Mucosa of descending colon (tissue), 3 donors: ENCODE measurements around the gene RCSD1. TPM values are rescaled to one million over a fixed set of nuclear protein-coding genes. Genes with fewer than 3 reads are reported as not detected.
A peak's percentile ranks its signal among the peaks of the same experiment; 100 is the strongest.

ENCODE experiments used
- ATAC-seq: fragments of 200-7000 bp; cut with Tn5 transposase; one replicate; pipeline ENCODE4 v1.9.1; 2020; ENCODE audit warnings: mild to moderate bottlenecking, moderate library complexity
- DNase-seq, 3 donors: peaks; one replicate each; pipeline ENCODE4 v3.0.0-alpha.2; 2020
- H3K36me3 ChIP-seq: fragments of 200-600 bp; one replicate; pipeline ENCODE4 v1.8.0; 2021; ENCODE audit warnings: low read depth, mild to moderate bottlenecking
- H3K4me1 ChIP-seq: fragments of 200-600 bp; one replicate; pipeline ENCODE4 v1.8.0; 2021; ENCODE audit warnings: low read depth, mild to moderate bottlenecking
- H3K4me3 ChIP-seq: fragments of 200-600 bp; one replicate; pipeline ENCODE4 v1.8.0; 2021; ENCODE audit warnings: mild to moderate bottlenecking
- H3K9me3 ChIP-seq: fragments of 200-600 bp; one replicate; pipeline ENCODE4 v1.8.0; 2021; ENCODE audit warnings: mild to moderate bottlenecking
- CTCF ChIP-seq: fragments of 200-600 bp; IDR thresholded peaks from one replicate; pipeline ENCODE4 v1.8.0; 2022; ENCODE audit warnings: antibody characterized with exemption, mild to moderate bottlenecking
- intact Hi-C, 2 donors: fragments of 100-400 bp; cut with DNase I in 1 of 2; cut with micrococcal nuclease in 1 of 2; formaldehyde crosslinking; loops; one replicate each; pipeline versions ENCODE4 v1.11.0 to v1.11.1; 2022; cut with DNase I, micrococcal nuclease
- total RNA-seq, 3 donors: library from RNA; stranded (reverse); fragmentation: NEBNext Ultra II Directional in 2 of 3; extraction: Animal tissue kit (Norgen Biotek cat#: 25700) in 2 of 3; gene quantifications; one replicate each; pipeline versions ENCODE4 v1.2.1 to v1.2.4, GENCODE V29; 2021 to 2023
- donor health status: DM: no; HTN: no; CAD: no; lungs with moderate emphysema.
- donor health status: DM: no; HTN: no; CAD: no.
- donor health status: DM: no; HTN: yes; CAD: no.

Gene RCSD1
- total RNA-seq, 3 donors from 2014 or later: 3.9 to 10.8 (median 8.4) TPM

GRCh38 chr1:167620002-167620401 lies 10.0 kb upstream of the RCSD1 start:
- H3K4me1 ChIP-seq: peaks cover 11% of the 10 kb centered on the region
- H3K4me3 ChIP-seq: no peak overlapping the region
- H3K9me3 ChIP-seq: peaks cover 3% of the 10 kb centered on the region
- ATAC-seq (no peak), DNase-seq (no peak)
- H3K36me3 ChIP-seq: peaks cover 3% of the 10 kb centered on the region
- no peak for TF ChIP-seq CTCF
- intact Hi-C loops: no loop called here

GRCh38 chr1:167621780-167622313 lies 8.2 kb upstream of the RCSD1 start:
- ATAC-seq (no peak), DNase-seq (no peak)
- H3K4me3 ChIP-seq: no peak overlapping the region
- TF ChIP-seq CTCF: no peak
- peaks cover 3% of the 10 kb centered on the region for H3K36me3 ChIP-seq
- intact Hi-C loops: no loop called here
- H3K4me1 ChIP-seq: peaks cover 11% of the 10 kb centered on the region
- H3K9me3 ChIP-seq: no peaks in the 10 kb centered on the region

GRCh38 chr1:167623951-167624350 lies 6.1 kb upstream of the RCSD1 start:
- TF ChIP-seq CTCF: no peak
- intact Hi-C loops: no loop called here
- H3K9me3 ChIP-seq: no peaks in the 10 kb centered on the region
- ATAC-seq (no peak), DNase-seq (no peak)
- peaks cover 10% of the 10 kb centered on the region for H3K4me1 ChIP-seq
- H3K36me3 ChIP-seq: no peaks in the 10 kb centered on the region
- no peak overlapping the region for H3K4me3 ChIP-seq

- no peaks in the 10 kb centered on the region for H3K36me3 ChIP-seq
- ATAC-seq: no peak
- no peak overlapping the region for H3K4me3 ChIP-seq
- TF ChIP-seq CTCF: no peak
- no peaks in the 10 kb centered on the region for H3K9me3 ChIP-seq
- intact Hi-C loops: no loop called here
- H3K4me1 ChIP-seq: peaks cover 6% of the 10 kb centered on the region
- no peak for DNase-seq
Observed at GRCh38 chr1:167625040-167625823, 4.8 kb upstream of the RCSD1 start.

- ATAC-seq: peak; percentile 33
- no peak for DNase-seq
- Histone ChIP-seq H3K4me3 (no peak overlapping the region), H3K9me3 (no peaks in the 10 kb centered on the region), H3K4me1 (peaks cover 6% of the 10 kb centered on the region), H3K36me3 (no peaks in the 10 kb centered on the region)
- TF ChIP-seq CTCF: no peak
- intact Hi-C loops: no loop called here
Observed at GRCh38 chr1:167627615-167627864, 2.5 kb upstream of the RCSD1 start.
